GM23338 (cell line): ENCODE measurements around the gene TPM1. TPM values are rescaled to one million over a fixed set of nuclear protein-coding genes. Genes with fewer than 3 reads are reported as not detected.
"Not testable (repeated sequence)": the region's sequence is repeated elsewhere in the genome, so short reads cannot be mapped to it uniquely, and the experiment has no call there.

Experiments used
- ATAC-seq: fragments of 200-7000 bp; cut with Tn5 transposase; 3 replicates; pipeline ENCODE4 v1.9.1; 2020
- DNase-seq: peaks from one replicate; pipeline ENCODE4 v3.0.0-alpha.2; 2015; ENCODE audit warnings: low spot score
- H2AFZ ChIP-seq: fragments of 200-600 bp; sonication (generic); 2 replicates; pipeline ENCODE4 v1.8.0; 2016; ENCODE audit warnings: antibody characterized with exemption, mild to moderate bottlenecking, moderate library complexity
- H3F3A ChIP-seq: fragments of 200-600 bp; sonication (generic); replicated peaks from 2 replicates; pipeline ENCODE4 v1.8.0; 2017; ENCODE audit warnings: antibody characterized with exemption, mixed run types, low read depth
- H3K27ac ChIP-seq: fragments of 200-600 bp; sonication (generic); 2 replicates; pipeline ENCODE4 v1.6.1; 2016; ENCODE audit warnings: low read depth
- H3K27me3 ChIP-seq: fragments of 200-600 bp; sonication (generic); 2 replicates; pipeline ENCODE4 v1.8.0; 2016; ENCODE audit warnings: mild to moderate bottlenecking, mixed run types, moderate library complexity; ENCODE audit not compliant: insufficient read depth
- H3K36me3 ChIP-seq: fragments of 200-600 bp; sonication (generic); 2 replicates; pipeline ENCODE4 v1.8.0; 2016; ENCODE audit warnings: mild to moderate bottlenecking; ENCODE audit not compliant: insufficient read depth
- H3K4me1 ChIP-seq: fragments of 200-600 bp; sonication (generic); 2 replicates; pipeline ENCODE4 v1.8.0; 2016; ENCODE audit warnings: mild to moderate bottlenecking, moderate library complexity; ENCODE audit not compliant: insufficient read depth
- H3K4me2 ChIP-seq: fragments of 200-600 bp; sonication (generic); 2 replicates; pipeline ENCODE4 v1.7.1; 2017; ENCODE audit warnings: mixed run types
- H3K4me3 ChIP-seq: fragments of 200-600 bp; sonication (generic); 2 replicates; pipeline ENCODE4 v1.6.1; 2016; ENCODE audit warnings: mixed run types
- H3K79me2 ChIP-seq: fragments of 200-600 bp; sonication (generic); replicated peaks from 2 replicates; pipeline ENCODE4 v1.8.0; 2017; ENCODE audit warnings: mild to moderate bottlenecking; ENCODE audit not compliant: insufficient read depth
- H3K9me2 ChIP-seq: fragments of 200-600 bp; sonication (generic); 2 replicates; pipeline ENCODE4 v1.8.0; 2017; ENCODE audit not compliant: insufficient read depth
- H4K20me1 ChIP-seq: fragments of 200-600 bp; sonication (generic); replicated peaks from 2 replicates; pipeline ENCODE4 v1.8.0; 2017; ENCODE audit warnings: mild to moderate bottlenecking; ENCODE audit not compliant: insufficient read depth
- H3K27ac Mint-ChIP-seq: 2 replicates; pipeline ENCODE4 v1.8.0; 2020; ENCODE audit warnings: inconsistent platforms, mild to moderate bottlenecking, moderate library complexity, mixed read lengths
- H3K27me3 Mint-ChIP-seq: 3 replicates; pipeline ENCODE4 v1.8.0; 2022; ENCODE audit warnings: low read depth, mild to moderate bottlenecking, moderate library complexity, mixed read lengths, inconsistent platforms; ENCODE audit not compliant: insufficient read depth, poor library complexity
- H3K36me3 Mint-ChIP-seq: 3 replicates; pipeline ENCODE4 v1.8.0; 2021; ENCODE audit warnings: low read depth, mild to moderate bottlenecking, inconsistent platforms, moderate library complexity, mixed read lengths
- H3K4me1 Mint-ChIP-seq: 3 replicates; pipeline ENCODE4 v1.8.0; 2020; ENCODE audit warnings: mild to moderate bottlenecking, inconsistent platforms, mixed read lengths
- H3K4me3 Mint-ChIP-seq: 3 replicates; pipeline ENCODE4 v1.8.0; 2021; ENCODE audit warnings: moderate library complexity, mild to moderate bottlenecking, inconsistent platforms, mixed read lengths
- H3K9me3 Mint-ChIP-seq: 3 replicates; pipeline ENCODE4 v1.8.0; 2020; ENCODE audit warnings: moderate library complexity, mild to moderate bottlenecking, inconsistent platforms, mixed read lengths
- CREB1 ChIP-seq: fragments of 250-450 bp; sonication (Bioruptor Pico); IDR thresholded peaks from 2 replicates; pipeline ENCODE4 v1.5.0; 2020; ENCODE audit warnings: low read depth, mild to moderate bottlenecking, moderate library complexity
- ZNF462 ChIP-seq: fragments of 250-450 bp; sonication (Bioruptor Pico); IDR thresholded peaks from 2 replicates; pipeline ENCODE4 v1.5.0; 2020; ENCODE audit warnings: mild to moderate bottlenecking, moderate library complexity
- polyA plus RNA-seq: library from polyadenylated mRNA; unstranded; fragments of >200 nt; fragmentation: Nextera tagmentation; extraction: Ambion mirVana; gene quantifications from 2 replicates; pipeline ENCODE4 v1.2.1, GENCODE V29; 2016
- total RNA-seq: library from RNA; depleted of rRNA; stranded (reverse); fragments of >200 nt; shearing (Covaris generic); gene quantifications from 2 replicates; pipeline ENCODE4 v1.2.3, GENCODE V29; 2014

Gene TPM1
- total and polyA plus RNA-seq, 2 experiments from 2014 or later, result 449 to 913 TPM

- no peak for TF ChIP-seq ZNF462 (CRISPR knock-in tag)
Measured at GRCh38 chr15:63104727-63105126, 62.2 kb downstream of the TPM1 start (continued).

GRCh38 chr15:63105354-63105753 is 62.8 kb downstream of the TPM1 start:
- H3K27me3 Mint-ChIP-seq, H3K36me3 Mint-ChIP-seq, H3K4me3 ChIP-seq, H3K4me1 Mint-ChIP-seq, H3F3A ChIP-seq, H3K27me3 ChIP-seq, ATAC-seq, H3K36me3 ChIP-seq, H3K79me2 ChIP-seq, H3K4me1 ChIP-seq, H4K20me1 ChIP-seq, H3K27ac ChIP-seq, H3K27ac Mint-ChIP-seq, H3K9me2 ChIP-seq, H3K4me3 Mint-ChIP-seq, H2AFZ ChIP-seq, DNase-seq, H3K4me2 ChIP-seq: not testable (repeated sequence)
- H3K9me3 Mint-ChIP-seq, result peaks cover 11% of the 10 kb centered on the region

GRCh38 chr15:63107895-63108546 is 65.5 kb downstream of the TPM1 start:
- no peaks in the 10 kb centered on the region for H4K20me1 ChIP-seq
- H3K9me3 Mint-ChIP-seq, result peaks cover 4% of the 10 kb centered on the region; the same call in 1 of the 3 replicates
- H3K27ac ChIP-seq, result no peak overlapping the region
- H3K27me3 ChIP-seq, result no peaks in the 10 kb centered on the region
- H3K27me3 Mint-ChIP-seq, result no peaks in the 10 kb centered on the region
- H3F3A ChIP-seq, result no peaks in the 10 kb centered on the region
- H3K9me2 ChIP-seq, result no peaks in the 10 kb centered on the region
- H2AFZ ChIP-seq, result no peak overlapping the region; the same call in 1 of the 2 replicates
- ATAC-seq (no peak), DNase-seq (no peak)
- H3K79me2 ChIP-seq, result no peaks in the 10 kb centered on the region
- no peak overlapping the region for H3K4me3 ChIP-seq
- no peak overlapping the region for H3K27ac Mint-ChIP-seq
- no peaks in the 10 kb centered on the region for H3K36me3 ChIP-seq
- H3K4me2 ChIP-seq, result no peak overlapping the region
- no peaks in the 10 kb centered on the region for H3K4me1 Mint-ChIP-seq
- no peaks in the 10 kb centered on the region for H3K36me3 Mint-ChIP-seq
- no peaks in the 10 kb centered on the region for H3K4me1 ChIP-seq
- no peak for TF ChIP-seq CREB1
- H3K4me3 Mint-ChIP-seq, result no peak overlapping the region
